H54 (cell line): ENCODE data around the gene TXNRD2.
"Not testable (repeated sequence)": the region's sequence is repeated elsewhere in the genome, so short reads cannot be mapped to it uniquely, and the experiment has no call there.

Source experiments
- DNase-seq: peaks from one replicate; pipeline ENCODE4 v3.0.0; 2011; ENCODE audit warnings: low spot score, mixed read lengths; ENCODE audit not compliant: insufficient read length
- FAIRE-seq: peaks from 3 replicates; lab custom pipeline; 2011; peaks lifted over from hg19 to GRCh38; lab: Jason Lieb, UNC
- POLR2A ChIP-seq: IDR thresholded peaks from 2 replicates; pipeline ENCODE4 v1.6.1; 2011; ENCODE audit warnings: low read depth, mild to moderate bottlenecking, low read length

The TXNRD2 gene

DNA sequence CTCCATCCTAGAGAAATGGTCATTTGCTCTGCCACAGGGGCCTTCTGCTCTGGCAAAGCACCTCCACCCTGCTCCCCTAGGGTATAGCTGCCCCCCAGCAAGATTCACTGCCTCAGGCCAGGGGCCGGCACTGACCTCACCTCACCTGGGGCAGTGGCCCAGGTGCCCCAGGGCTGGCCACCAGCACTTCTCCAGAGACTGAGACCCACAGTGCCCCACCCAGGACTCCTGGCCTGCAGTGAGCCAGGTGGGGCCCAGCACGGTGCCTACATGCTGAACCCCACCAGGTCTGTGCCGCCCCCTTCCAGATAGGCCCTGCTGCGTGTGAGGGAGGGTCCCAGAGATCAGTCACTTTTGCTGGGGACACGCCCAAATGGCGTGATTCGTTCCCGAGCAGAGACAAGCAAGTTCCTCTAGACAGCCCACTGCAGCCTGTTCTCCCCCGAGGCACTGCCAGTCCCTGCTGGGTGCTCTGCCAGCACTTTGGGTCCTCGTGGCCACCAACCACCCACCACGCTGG, 97.7 kb downstream of the TXNRD2 start:
- DNase-seq (no peak), FAIRE-seq (no peak)
- no peak for TF ChIP-seq POLR2A

- TF ChIP-seq POLR2A: no peak
- no peak for FAIRE-seq
- DNase-seq: no peak
These were observed 98.3 kb downstream of the TXNRD2 start for GRCh38 chr22:19843107-19843856.

- FAIRE-seq (no peak), DNase-seq (no peak)
- TF ChIP-seq POLR2A: no peak
These were observed 99.1 kb downstream of the TXNRD2 start for GRCh38 chr22:19842393-19843106.

DNA sequence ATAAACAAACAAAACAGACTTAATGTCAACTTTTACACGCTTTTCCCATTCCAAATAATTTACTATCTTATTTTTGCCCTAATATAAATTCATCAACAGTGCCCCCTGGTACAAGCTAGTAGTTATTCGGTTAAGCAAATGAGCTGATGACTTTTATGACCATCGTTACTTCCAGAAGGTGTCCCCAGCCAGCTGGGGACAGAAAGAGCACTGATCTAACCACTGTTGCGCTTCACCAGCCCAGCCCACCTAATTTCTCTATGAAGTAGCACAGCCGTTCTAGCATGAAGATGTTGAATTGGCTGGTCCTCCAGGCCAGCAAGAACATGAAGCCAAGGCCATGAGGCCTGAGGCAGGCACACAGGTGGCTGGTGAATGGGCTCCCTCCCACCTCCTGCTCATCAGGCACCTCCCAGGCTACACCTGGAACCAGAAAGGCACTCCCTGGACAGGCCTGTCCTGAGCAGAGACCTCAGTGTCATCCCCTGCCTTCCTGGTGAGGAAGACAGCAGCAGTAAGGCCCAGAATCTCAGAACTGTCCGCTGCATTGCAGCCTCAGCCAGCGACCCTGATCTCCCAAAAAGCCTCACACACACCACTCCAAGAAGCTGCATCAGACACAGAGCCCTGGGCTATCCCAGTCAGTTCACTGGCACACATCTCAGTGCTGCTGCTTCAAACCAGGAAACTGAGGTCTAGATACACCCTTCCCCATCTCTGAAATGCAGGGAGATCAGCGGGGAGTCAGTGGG, 99.8 kb downstream of the TXNRD2 start:
- no peak for DNase-seq

DNA sequence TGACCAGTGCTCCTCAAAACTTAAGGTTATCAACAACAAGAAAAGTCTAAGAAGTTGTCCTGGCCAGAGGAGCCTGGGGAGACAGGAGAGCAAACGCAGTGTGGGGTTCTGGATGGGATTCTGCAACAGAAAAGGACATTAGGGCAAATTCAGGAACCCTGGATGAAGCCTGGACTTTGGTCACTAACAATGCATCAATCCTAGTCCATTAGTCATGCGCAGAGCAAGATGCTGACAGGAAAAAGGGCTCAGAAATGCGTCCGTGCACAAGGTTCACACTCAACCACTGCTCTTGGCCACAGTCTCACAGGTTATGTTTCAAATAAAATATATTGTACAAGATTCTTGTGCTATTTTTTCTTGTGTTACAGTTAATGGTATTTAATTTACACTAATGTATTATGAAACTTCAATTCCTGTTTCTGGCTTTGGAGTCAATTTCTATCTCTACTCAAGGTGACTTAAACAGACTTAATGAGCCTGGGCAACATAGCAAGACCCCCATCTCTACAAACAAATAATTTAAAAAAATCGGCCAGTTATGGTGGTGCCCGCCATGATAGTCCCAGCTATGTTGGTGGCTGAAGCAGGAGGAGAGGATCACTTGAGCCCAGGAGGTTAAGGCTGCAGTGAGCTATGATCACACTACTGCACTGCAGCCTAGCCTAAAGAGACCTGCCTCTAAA, 100.5 kb downstream of the TXNRD2 start:
- FAIRE-seq (no peak), DNase-seq (no peak)
- TF ChIP-seq POLR2A: no peak

More for the DNA sequence above, 99.8 kb downstream of the TXNRD2 start:
- no peak for TF ChIP-seq POLR2A
- FAIRE-seq: no peak

DNA sequence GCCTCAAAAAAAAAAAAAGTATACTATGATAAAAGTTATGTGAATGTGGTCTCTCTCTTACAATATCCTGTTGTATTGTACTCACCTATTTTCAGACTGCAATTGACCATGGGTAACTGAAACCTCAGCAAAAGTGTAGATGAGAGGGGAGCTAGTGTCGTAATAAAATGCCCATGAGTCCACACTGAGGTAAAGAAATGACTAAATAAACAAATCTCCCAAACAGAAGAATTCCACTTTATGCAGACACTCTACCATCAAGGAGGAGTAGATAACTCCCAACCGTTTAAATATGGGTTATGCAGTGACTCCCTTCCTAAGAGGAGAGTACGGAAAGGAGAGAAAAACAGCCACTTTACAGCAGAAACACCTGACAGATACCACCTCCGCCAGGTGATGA, 101.6 kb downstream of the TXNRD2 start:
- no peak for DNase-seq
- FAIRE-seq: no peak
- no peak for TF ChIP-seq POLR2A

GRCh38 chr22:19837915-19838314, 103.7 kb downstream of the TXNRD2 start:
- no peak for FAIRE-seq
- no peak for TF ChIP-seq POLR2A
- no peak for DNase-seq

DNA sequence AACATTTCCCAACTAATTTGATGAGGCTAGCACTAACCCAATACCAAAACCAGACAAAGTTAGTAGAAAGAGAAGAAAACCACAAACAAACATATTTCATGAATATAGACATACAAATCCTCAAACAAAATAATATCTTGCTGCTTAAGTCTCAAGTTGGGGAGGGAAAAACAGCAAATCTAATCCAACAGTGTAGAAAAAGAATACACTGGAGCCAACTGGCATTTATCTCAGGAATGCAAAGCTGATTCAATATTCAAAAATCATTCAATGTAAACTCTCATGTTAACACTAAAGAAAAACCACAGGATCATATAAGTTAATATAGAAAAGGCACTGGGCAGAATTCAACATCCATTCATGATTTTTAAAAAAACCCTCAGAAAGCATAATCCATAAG, 105.1 kb downstream of the TXNRD2 start:
- DNase-seq (no peak), FAIRE-seq (no peak)
- no peak for TF ChIP-seq POLR2A

DNA sequence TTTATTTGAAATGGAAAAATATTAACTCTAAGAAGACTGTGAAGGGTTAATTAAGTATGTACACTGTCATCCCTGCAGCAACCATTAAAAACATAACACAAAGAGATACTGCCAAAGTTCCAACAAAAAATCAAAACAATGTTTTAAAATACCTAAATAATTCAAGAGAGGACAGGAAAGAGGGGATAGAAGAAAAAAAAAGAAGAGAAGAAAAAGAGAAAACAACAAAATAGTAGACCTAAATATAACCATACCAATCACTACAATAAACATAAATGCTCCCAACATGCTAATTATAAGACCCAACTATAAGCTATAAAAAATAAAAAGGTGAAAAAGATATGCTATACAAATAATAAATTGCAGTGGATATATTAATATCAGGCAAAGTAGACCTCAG, 107.0 kb downstream of the TXNRD2 start:
- DNase-seq (no peak), FAIRE-seq (no peak)
- TF ChIP-seq POLR2A: no peak

DNA sequence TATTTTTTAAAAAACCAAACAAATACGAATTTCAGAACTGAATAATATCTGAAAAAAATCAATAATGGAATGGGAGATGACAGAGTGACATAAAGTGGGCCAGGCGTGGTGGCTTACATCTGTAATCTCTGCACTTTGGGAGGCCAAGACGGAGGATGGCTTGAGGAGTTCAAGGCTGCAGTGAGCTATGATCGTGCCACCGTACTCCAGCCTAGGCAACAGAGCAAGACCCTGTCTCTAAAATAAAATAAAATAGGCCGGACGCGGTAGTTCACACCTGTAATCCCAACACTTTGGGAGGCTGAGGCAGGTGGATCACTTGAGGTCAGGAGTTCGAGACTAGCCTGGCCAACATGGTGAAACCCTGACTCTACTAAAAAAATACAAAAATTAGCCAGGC, 108.3 kb downstream of the TXNRD2 start:
- not testable (repeated sequence) for FAIRE-seq, DNase-seq

- DNase-seq (no peak), FAIRE-seq (no peak)
- TF ChIP-seq POLR2A: no peak
These were observed 109.0 kb downstream of the TXNRD2 start for GRCh38 chr22:19832476-19833108.

- DNase-seq, FAIRE-seq: not testable (repeated sequence)
These were observed 109.6 kb downstream of the TXNRD2 start for GRCh38 chr22:19831979-19832378.

DNA sequence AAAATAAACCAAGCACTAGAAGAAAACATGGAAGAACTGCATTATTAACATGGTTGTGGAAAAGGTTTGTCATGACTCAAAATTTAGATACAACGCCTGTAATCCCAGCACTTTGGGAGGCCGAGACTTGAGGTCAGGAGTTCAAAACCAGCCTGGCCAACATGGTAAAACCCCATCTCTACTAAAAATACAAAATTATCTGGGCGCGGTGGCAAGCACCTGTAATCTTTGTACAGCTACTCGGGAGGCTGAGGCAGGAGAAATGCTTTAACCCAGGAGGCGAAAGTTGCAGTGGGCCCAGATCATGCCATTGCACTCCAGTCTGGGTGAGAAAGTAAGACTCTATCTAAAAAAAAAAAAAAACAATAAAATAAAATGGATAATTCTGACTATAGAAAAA, 110.6 kb downstream of the TXNRD2 start:
- FAIRE-seq (no peak), DNase-seq (no peak)

More for the DNA sequence above, 110.6 kb downstream of the TXNRD2 start:
- no peak for TF ChIP-seq POLR2A
